Measurements from ENCODE around the gene RHBDF2.

RHBDF2 gene

DNA sequence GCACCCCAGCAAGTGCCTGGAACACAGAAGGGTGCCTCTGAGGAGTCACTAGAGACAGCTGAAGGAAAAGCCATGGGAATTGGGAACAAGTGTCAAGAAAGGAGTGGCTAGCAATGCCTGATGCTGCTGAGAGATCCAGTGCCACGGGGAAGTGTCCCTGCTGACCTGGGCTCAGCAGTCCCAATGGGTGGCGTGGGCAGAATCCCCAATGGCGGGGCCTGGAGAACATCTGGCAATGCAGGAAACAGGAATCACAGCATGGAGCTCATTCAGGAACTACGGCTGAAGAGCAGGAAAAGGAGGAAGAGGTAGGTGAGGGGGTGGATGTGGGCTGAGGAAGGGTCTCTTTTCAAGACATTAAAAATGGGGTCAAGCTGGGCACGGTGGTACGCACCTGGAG is 78.4 kb downstream of the RHBDF2 start:
- no peak overlapping the region for H3K4me3 ChIP-seq (replicated peaks; ENCODE audit: low read depth, low read length)
- no peak for DNase-seq (ENCODE audit: extremely low read depth, low read depth)
- TF ChIP-seq, protein P1, sequence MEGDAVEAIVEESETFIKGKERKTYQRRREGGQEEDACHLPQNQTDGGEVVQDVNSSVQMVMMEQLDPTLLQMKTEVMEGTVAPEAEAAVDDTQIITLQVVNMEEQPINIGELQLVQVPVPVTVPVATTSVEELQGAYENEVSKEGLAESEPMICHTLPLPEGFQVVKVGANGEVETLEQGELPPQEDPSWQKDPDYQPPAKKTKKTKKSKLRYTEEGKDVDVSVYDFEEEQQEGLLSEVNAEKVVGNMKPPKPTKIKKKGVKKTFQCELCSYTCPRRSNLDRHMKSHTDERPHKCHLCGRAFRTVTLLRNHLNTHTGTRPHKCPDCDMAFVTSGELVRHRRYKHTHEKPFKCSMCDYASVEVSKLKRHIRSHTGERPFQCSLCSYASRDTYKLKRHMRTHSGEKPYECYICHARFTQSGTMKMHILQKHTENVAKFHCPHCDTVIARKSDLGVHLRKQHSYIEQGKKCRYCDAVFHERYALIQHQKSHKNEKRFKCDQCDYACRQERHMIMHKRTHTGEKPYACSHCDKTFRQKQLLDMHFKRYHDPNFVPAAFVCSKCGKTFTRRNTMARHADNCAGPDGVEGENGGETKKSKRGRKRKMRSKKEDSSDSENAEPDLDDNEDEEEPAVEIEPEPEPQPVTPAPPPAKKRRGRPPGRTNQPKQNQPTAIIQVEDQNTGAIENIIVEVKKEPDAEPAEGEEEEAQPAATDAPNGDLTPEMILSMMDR (IDR thresholded peaks at IDR 0.05; ENCODE audit: low read depth, low read length, missing control alignments): no peak

DNA sequence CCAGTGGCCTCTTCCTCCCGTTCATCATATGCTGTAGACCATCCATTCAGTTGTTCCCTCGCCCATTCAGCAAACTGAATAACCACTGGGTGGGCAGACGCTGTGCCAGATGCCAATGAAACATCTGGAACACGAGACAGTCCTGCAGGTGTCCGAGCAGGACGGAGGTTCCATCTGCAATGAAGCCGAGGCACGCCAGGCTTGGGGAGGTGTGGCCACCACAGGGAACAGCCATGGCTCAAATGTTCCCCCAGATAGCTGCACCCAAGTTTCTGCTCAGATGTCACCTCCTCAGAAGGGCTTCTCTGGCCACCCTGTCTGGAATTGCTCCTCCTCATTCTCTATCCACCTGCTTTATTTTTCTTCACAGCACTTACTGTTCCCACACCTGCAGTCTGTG is 78.8 kb downstream of the RHBDF2 start:
- TF ChIP-seq, protein P1 (IDR thresholded peaks at IDR 0.05; ENCODE audit: low read depth, low read length, missing control alignments): no peak
- no peak overlapping the region for H3K4me3 ChIP-seq (replicated peaks; ENCODE audit: low read depth, low read length)
- DNase-seq (ENCODE audit: extremely low read depth, low read depth): no peak

DNA sequence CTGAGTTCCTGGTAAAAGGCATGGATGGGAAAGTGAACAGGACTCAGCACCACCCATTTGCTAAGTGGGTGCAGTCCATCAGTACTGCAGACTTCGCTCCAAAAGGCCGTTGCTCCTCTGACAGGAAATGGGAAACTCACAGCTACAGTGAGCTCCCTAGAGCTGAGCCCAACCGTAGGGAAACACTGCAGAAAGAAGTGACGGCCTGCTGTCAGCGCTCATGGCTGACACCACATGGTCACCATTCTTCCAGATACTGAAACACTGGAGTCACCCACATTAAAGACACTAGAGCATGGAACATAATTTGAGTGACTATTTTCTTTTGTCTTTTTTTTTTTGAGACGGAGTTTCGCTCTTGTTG is 80.2 kb downstream of the RHBDF2 start:
- no peak for DNase-seq (ENCODE audit: extremely low read depth, low read depth)
- TF ChIP-seq, protein P1 (IDR thresholded peaks at IDR 0.05; ENCODE audit: low read depth, low read length, missing control alignments): no peak
- no peak overlapping the region for H3K4me3 ChIP-seq (replicated peaks; ENCODE audit: low read depth, low read length)
